HG03060 (cell line): ENCODE results near the gene TRMT112.
"Not testable (repeated sequence)": the region's sequence is repeated elsewhere in the genome, so short reads cannot be mapped to it uniquely, and the experiment has no call there.

ENCODE experiments used
- ATAC-seq: cut with Tn5 transposase; IDR thresholded peaks from one replicate; pipeline ENCODE4 v1.9.1; 2021; ENCODE audit warnings: low read depth, moderate number of reproducible peaks; ENCODE audit not compliant: unreplicated experiment

Gene TRMT112

DNA sequence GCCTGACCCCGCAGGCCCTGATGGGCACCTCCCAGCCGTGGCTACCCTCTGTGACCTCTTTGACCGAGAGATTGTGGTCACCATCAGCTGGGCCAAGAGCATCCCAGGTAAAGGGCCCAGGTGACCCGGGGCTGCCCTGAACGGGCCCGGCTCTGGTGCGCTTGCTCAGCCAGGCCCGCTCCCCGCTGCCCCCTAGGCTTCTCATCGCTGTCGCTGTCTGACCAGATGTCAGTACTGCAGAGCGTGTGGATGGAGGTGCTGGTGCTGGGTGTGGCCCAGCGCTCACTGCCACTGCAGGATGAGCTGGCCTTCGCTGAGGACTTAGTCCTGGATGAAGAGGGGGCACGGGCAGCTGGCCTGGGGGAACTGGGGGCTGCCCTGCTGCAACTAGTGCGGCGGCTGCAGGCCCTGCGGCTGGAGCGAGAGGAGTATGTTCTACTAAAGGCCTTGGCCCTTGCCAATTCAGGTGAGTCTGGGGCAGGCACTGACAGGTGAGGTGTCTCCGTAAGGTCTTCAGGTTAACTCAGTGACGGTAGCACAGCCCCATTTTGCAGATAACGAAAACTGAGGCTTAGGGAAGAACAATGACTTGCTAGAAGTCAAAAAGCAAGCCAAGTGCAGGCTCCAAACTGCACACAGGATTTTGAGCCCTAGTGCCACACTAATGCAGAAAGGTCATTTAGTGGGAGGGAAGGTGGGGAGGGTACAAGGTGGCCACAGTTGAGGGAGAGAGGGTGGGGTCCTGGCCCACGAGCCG is 2.4 kb downstream of the TRMT112 start:
- no peak for ATAC-seq

DNA sequence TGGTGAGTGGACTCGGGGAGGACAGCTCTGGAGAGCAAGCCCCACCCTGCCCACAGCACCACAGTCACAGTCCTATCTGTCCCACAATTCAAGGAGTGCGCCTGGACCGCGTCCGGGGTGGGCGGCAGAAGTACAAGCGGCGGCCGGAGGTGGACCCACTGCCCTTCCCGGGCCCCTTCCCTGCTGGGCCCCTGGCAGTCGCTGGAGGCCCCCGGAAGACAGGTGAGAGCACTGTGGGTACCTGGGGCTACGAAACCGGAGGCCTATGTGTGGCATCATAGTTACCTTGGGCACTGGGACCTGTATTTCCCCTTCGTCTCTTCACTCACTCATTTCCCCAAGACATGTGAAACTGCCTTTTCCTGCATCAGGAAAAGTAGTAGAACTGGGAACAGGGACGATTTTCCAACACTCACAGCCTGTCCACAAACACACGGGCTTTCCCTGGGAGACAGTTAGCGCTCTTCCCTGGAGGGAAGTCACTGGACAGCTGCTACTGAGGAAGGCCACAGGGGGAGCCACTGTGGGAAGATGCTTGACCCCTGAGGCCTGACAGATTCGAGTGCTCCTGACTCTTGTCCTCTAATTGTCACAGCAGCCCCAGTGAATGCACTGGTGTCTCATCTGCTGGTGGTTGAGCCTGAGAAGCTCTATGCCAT is 3.1 kb downstream of the TRMT112 start:
- ATAC-seq = no peak

DNA sequence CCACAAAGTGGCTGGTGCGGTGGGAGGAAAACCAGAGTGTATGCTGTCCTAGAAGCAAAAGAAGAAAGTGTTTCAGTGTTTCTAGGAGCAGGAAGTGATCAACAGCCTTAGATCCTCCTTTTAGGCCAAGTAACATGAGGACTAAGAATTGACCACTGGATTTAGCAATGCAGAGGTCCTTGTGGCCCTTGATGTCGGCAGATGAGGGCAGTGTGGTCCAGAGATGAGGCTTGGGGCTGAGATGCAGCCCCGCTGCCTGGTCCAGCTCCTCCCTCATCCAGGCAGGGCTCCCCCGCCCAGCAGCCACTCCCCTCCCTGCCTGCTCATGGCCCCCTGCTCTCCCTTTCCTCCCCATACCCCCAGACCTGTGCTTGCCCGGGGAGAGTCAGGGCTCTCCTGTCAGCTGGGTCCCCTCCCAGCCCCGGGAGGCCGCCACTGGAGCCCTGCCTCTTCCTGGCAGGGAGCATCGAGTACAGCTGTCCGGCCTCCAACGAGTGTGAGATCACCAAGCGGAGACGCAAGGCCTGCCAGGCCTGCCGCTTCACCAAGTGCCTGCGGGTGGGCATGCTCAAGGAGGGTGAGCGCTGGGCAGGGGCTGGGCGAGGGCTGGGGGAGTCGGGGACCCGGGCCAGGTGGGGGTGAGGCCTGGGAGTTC is 3.7 kb downstream of the TRMT112 start:
- ATAC-seq = no peak

DNA sequence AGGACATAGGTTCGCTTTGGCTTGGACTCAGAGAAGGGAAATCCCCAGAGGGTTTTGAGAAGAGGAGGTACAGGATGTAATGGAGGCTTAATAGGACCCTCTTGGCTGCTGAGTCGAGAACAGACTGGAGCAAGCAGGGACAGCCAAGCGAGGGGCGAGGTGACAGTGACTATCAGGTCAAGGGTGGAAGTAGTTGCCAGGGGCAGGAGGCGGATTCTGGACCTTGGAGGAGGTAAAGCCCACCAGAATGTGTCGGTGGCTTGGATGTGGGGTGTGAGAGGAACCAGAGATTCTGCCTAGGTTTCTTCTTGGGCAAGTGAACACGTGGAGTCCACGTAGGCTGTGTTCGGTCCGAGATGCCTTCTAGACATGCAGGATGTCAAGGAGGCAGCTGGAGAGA is 4.4 kb downstream of the TRMT112 start:
- ATAC-seq = no peak

GRCh38 chr11:64307795-64308194 is 9.6 kb downstream of the TRMT112 start:
- ATAC-seq = not testable (repeated sequence)

GRCh38 chr11:64306876-64307622 is 10.3 kb downstream of the TRMT112 start:
- ATAC-seq = no peak

DNA sequence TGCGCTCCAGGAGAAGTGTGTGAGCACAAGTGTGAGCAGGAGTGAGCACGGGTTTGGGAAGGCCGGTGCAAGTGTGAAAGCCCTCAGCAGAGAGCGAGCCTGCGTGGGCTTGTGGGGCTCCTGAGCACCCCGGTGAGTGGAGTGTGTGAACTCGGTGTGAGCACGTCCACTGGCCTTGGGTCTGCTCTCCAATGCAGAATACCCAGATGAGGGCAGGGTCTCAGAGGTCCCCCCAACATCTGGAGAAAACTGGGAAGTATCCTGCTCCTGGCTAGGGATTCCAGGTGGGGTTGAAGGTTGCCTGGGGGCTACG is 10.8 kb downstream of the TRMT112 start:
- ATAC-seq = no peak

- ATAC-seq = no peak
These were observed 11.4 kb downstream of the TRMT112 start for GRCh38 chr11:64305691-64306562.

DNA sequence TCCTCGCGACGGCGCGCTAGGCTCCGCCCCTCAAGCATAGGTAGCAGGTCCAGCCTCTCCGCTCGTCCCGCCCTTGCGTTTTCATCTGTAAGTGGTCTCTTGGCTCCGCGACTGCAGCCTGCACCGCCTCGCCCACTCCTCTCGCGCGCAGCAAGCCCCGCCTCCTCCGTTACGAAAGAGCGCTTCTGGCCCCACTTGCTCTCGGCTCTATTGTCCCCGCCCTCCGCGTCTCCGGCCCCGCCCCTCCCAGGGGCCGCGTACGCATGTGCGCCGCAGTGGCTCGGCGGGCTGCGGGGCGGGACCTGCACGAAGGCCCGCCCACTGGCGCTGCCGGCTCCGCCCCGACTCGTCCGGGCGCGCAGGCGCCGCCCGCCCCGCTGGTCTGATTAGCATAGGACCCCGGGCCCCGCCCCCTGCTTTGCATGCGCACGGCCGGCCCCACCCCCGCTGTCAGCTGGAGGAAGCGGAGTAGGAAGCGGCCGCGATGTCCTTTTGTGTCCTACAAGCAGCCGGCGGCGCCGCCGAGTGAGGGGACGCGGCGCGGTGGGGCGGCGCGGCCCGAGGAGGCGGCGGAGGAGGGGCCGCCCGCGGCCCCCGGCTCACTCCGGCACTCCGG is 12.2 kb downstream of the TRMT112 start, which contains the start of gene ESRRA:
Gene ESRRA, plus strand, starts transcription at position 450 of the 616 bp plus-strand sequence. CDS start 1,656 bp downstream, outside the sequence.
- ATAC-seq = peak; percentile 51

DNA sequence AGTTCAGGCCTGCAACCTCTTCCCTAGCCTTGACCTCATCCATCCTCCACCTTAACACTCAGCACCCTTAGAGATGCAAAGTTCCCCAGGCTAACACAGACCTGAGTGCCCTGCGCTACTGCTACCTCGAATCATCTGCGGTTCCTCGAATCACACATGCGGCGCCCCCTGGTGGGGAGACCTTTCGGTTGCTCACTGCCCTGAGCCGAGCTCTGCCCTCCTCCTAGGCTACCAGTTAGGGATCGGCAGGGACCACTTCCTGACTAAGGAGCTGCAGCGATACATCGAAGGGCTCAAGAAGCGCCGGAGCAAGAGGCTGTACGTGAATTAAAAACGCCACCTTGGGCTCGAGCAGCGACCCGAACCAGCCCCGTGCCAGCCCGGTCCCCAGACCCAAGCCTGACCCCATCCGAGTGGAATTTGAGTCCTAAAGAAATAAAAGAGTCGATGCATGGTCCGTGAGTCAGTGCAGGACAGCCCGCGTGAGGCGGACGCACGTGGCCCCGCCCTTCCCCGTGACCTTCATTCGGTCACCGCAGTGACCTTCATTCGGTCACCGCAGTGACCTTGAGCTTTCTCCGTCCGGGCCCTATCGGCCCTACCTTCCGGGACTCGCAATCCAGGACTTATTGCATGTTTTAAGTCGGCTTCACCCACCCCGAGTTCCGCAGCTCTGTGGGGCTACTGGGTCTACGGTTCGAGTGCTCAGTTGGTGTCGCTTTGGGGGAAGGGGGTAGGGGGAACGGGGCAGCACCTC is 12.9 kb downstream of the TRMT112 start:
- peak; percentile 25 for ATAC-seq

DNA sequence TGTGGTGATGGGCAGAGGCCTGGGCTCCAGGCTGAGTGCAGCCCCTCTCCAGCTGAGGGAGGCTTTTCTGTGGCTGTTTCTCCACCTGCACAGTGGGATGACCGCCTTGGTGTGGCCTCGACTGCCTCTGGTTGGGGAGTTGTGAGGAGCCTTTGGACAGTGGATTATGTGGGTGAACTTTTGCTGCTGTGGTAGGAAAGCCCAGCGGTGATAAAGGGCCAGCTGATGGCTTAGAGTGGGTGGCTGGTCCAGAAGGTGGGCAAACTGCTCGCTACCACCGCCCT is 13.4 kb downstream of the TRMT112 start:
- ATAC-seq = no peak

GRCh38 chr11:64303109-64304031 is 14.0 kb downstream of the TRMT112 start:
- ATAC-seq = no peak

- no peak for ATAC-seq
These were observed 17.3 kb downstream of the TRMT112 start, which contains the start of gene CATSPERZ for GRCh38 chr11:64299847-64300648. TSS of gene CATSPERZ (plus strand) at chr11:64300358. CDS start at chr11:64300411, 53 bp downstream.

DNA sequence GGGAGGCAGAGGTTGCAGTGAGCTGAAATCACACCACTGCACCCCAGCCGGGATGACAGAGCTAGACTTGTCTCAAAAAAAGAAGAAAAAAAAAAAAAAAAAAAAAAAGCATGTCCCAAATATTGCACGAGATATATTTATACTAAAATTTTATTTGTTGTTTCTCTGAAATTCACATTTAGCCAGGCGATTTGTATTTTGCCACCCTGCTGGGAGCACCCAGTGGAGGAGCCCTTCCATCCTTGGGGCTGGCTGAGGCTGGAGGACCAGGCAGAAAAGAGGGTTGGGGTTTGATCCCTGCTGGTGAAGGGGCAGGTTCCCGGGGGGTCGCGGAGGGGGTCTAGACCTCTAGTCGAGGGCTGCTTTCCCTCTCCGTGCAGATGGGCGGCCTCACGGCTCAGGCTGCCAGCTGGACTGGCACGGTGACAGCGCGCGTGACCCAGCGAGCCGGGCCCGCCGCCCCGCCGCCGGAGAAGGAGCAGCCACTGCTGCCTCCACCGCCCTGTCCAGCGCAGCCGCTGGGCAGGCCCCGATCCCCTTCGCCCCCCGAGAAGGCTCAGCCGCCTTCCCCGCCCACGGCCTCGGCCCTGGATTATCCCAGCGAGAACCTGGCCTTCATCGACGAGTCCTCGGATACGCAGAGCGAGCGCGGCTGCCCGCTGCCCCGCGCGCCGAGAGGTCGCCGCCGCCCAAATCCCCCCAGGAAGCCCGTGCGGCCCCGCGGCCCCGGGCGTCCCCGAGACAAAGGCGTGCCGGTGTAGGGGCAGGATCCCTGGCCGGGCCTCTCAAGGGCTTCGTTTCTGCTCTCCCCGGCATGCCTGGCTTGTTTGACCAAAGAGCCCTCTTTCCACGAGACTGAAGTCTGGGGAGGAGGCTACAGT is 18.2 kb downstream of the TRMT112 start:
- ATAC-seq = no peak

DNA sequence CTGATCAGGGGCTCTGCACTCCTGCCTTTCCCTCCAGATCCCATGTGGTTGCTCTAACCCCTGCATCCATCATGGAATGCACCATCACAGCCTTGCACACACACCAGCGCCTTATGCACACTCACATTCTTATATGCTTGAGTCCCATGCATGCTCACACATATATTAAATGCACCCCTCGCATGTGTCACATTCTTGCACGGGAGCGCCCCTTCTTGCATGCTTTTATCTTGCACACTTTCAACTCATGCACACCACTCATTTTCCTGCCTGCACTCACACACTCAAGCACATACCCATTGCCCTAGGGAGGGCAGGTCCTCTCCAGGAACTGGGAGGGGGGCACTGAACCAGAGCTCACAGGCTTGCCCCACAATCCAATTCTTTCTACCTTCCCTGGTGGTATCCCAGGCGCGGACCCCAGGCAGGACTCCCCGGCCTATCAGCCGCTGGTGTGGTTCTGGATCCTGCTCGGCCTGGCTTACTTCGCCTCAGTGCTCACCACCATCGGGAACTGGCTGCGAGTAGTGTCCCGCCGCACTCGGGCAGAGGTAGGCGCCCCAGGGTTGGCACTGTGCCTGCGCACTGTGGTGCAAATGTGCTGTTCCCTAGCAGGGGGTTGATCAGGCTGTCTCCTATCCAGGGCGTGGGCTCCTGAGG is 19.5 kb downstream of the TRMT112 start:
- no peak for ATAC-seq
